ENCODE data around the gene LHFPL6.

GRCh38 chr13:39483326-39483725, 119.7 kb downstream of the LHFPL6 start:
- TF ChIP-seq EZH2 (IDR thresholded peaks at IDR 0.05; ENCODE audit: borderline replicate concordance, control insufficient read depth, low read depth, low read length): no peak
- TF ChIP-seq, protein P1, sequence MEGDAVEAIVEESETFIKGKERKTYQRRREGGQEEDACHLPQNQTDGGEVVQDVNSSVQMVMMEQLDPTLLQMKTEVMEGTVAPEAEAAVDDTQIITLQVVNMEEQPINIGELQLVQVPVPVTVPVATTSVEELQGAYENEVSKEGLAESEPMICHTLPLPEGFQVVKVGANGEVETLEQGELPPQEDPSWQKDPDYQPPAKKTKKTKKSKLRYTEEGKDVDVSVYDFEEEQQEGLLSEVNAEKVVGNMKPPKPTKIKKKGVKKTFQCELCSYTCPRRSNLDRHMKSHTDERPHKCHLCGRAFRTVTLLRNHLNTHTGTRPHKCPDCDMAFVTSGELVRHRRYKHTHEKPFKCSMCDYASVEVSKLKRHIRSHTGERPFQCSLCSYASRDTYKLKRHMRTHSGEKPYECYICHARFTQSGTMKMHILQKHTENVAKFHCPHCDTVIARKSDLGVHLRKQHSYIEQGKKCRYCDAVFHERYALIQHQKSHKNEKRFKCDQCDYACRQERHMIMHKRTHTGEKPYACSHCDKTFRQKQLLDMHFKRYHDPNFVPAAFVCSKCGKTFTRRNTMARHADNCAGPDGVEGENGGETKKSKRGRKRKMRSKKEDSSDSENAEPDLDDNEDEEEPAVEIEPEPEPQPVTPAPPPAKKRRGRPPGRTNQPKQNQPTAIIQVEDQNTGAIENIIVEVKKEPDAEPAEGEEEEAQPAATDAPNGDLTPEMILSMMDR (IDR thresholded peaks at IDR 0.05 in 2 of 3, conservative IDR thresholded peaks at IDR 0.05 in 1 of 3; ENCODE audit: control insufficient read depth in 2 of 3, extremely low read depth in 1 of 3, insufficient read depth in 1 of 3, low read depth in 3 of 3, low read length in 3 of 3): no peak
- no peak for TF ChIP-seq MTA3 (IDR thresholded peaks at IDR 0.05; ENCODE audit: borderline replicate concordance, low read length)
